ENCODE data around the gene ENO4.

- TF ChIP-seq JUND (IDR thresholded peaks at IDR 0.05) (no peak), CTCF (IDR thresholded peaks at IDR 0.05) (no peak), GABPA (IDR thresholded peaks at IDR 0.05; ENCODE audit: low read depth) (no peak), RXRA (IDR thresholded peaks at IDR 0.05; ENCODE audit: borderline replicate concordance, low read depth) (no peak), SIN3A (IDR thresholded peaks at IDR 0.05; ENCODE audit: borderline replicate concordance, low read depth, low read length) (no peak), ELF1 (IDR thresholded peaks at IDR 0.05) (no peak), MAX (IDR thresholded peaks at IDR 0.05; ENCODE audit: low read depth) (no peak), TCF12 (IDR thresholded peaks at IDR 0.05) (no peak)
- TF ChIP-seq, protein P1, sequence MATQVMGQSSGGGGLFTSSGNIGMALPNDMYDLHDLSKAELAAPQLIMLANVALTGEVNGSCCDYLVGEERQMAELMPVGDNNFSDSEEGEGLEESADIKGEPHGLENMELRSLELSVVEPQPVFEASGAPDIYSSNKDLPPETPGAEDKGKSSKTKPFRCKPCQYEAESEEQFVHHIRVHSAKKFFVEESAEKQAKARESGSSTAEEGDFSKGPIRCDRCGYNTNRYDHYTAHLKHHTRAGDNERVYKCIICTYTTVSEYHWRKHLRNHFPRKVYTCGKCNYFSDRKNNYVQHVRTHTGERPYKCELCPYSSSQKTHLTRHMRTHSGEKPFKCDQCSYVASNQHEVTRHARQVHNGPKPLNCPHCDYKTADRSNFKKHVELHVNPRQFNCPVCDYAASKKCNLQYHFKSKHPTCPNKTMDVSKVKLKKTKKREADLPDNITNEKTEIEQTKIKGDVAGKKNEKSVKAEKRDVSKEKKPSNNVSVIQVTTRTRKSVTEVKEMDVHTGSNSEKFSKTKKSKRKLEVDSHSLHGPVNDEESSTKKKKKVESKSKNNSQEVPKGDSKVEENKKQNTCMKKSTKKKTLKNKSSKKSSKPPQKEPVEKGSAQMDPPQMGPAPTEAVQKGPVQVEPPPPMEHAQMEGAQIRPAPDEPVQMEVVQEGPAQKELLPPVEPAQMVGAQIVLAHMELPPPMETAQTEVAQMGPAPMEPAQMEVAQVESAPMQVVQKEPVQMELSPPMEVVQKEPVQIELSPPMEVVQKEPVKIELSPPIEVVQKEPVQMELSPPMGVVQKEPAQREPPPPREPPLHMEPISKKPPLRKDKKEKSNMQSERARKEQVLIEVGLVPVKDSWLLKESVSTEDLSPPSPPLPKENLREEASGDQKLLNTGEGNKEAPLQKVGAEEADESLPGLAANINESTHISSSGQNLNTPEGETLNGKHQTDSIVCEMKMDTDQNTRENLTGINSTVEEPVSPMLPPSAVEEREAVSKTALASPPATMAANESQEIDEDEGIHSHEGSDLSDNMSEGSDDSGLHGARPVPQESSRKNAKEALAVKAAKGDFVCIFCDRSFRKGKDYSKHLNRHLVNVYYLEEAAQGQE (IDR thresholded peaks at IDR 0.05; ENCODE audit: low read depth, low read length): no peak
These were observed 15.1 kb downstream of the ENO4 start for GRCh38 chr10:116864436-116864835.
